HEK293 (cell line): ENCODE results near the gene ARHGAP21.

ENCODE experiments used
- GLI4 ChIP-seq: fragments of 450-650 bp; formaldehyde crosslinking; IDR thresholded peaks from 2 replicates; pipeline ENCODE4 v1.5.1; 2016; ENCODE audit warnings: missing biosample characterization, missing genetic modification characterization
- ZNF184 ChIP-seq: fragments of 450-650 bp; IDR thresholded peaks from 2 replicates; pipeline ENCODE4 v1.5.1; 2018; ENCODE audit warnings: missing biosample characterization, mild to moderate bottlenecking, missing genetic modification characterization
- ZNF792 ChIP-seq: fragments of 450-650 bp; formaldehyde crosslinking; IDR thresholded peaks from 2 replicates; pipeline ENCODE4 v1.5.1; 2016; ENCODE audit warnings: missing biosample characterization, missing genetic modification characterization
- TF ChIP-seq, protein P1 (sequence below): fragments of 450-650 bp; formaldehyde crosslinking; IDR thresholded peaks from 2 replicates; pipeline ENCODE4 v1.5.1; 2016; ENCODE audit warnings: missing biosample characterization, missing genetic modification characterization
- TF ChIP-seq, protein P2 (sequence below): fragments of 450-650 bp; formaldehyde crosslinking; IDR thresholded peaks from 2 replicates; pipeline ENCODE4 v1.5.0; 2017; ENCODE audit warnings: missing biosample characterization, missing genetic modification characterization, borderline replicate concordance
- TF ChIP-seq, protein P3 (sequence below): fragments of 450-650 bp; formaldehyde crosslinking; IDR thresholded peaks from 2 replicates; pipeline ENCODE4 v1.5.1; 2016; ENCODE audit warnings: missing biosample characterization, missing genetic modification characterization
- TF ChIP-seq, protein P4 (sequence below): fragments of 450-650 bp; formaldehyde crosslinking; conservative IDR thresholded peaks from 2 replicates; pipeline ENCODE4 v1.5.1; 2016; ENCODE audit warnings: low read depth, missing biosample characterization, missing genetic modification characterization

DNA sequence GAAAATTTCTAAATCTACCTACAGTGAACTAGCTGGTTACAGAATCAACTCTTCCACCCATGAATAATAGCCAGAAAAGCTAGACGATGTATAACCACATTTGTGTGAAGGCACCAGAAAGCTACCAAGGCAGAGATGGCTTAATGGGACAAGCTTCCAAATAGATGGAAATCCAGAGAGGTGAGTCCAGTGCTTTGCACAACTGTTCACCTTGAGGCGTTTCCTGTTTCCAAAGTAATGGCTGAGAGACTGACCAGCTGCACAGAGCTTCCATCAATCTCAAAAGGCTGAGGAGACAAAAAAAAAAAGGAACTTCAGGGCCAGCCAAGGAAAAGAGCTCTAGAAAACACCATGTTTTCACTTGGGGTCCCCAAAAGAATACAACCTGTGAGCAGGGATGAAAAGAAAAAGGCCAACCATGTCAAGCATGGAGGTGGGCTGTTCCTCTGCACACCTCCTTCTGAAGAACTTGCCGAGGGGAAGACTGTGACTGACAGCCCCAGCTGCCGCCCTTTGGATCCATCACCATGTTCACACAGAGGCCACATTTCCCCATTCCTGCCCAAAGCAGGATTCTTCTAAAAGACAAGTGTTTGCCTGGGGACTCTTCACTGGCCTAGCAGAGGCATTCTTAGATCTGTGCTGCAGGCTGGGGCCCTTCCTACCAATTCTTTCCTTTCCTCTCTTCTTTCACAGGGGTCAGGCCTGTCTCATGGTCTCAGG, 72.9 kb downstream of the ARHGAP21 start:
- TF ChIP-seq, protein P1, sequence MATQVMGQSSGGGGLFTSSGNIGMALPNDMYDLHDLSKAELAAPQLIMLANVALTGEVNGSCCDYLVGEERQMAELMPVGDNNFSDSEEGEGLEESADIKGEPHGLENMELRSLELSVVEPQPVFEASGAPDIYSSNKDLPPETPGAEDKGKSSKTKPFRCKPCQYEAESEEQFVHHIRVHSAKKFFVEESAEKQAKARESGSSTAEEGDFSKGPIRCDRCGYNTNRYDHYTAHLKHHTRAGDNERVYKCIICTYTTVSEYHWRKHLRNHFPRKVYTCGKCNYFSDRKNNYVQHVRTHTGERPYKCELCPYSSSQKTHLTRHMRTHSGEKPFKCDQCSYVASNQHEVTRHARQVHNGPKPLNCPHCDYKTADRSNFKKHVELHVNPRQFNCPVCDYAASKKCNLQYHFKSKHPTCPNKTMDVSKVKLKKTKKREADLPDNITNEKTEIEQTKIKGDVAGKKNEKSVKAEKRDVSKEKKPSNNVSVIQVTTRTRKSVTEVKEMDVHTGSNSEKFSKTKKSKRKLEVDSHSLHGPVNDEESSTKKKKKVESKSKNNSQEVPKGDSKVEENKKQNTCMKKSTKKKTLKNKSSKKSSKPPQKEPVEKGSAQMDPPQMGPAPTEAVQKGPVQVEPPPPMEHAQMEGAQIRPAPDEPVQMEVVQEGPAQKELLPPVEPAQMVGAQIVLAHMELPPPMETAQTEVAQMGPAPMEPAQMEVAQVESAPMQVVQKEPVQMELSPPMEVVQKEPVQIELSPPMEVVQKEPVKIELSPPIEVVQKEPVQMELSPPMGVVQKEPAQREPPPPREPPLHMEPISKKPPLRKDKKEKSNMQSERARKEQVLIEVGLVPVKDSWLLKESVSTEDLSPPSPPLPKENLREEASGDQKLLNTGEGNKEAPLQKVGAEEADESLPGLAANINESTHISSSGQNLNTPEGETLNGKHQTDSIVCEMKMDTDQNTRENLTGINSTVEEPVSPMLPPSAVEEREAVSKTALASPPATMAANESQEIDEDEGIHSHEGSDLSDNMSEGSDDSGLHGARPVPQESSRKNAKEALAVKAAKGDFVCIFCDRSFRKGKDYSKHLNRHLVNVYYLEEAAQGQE = no peak
- TF ChIP-seq, protein P2, sequence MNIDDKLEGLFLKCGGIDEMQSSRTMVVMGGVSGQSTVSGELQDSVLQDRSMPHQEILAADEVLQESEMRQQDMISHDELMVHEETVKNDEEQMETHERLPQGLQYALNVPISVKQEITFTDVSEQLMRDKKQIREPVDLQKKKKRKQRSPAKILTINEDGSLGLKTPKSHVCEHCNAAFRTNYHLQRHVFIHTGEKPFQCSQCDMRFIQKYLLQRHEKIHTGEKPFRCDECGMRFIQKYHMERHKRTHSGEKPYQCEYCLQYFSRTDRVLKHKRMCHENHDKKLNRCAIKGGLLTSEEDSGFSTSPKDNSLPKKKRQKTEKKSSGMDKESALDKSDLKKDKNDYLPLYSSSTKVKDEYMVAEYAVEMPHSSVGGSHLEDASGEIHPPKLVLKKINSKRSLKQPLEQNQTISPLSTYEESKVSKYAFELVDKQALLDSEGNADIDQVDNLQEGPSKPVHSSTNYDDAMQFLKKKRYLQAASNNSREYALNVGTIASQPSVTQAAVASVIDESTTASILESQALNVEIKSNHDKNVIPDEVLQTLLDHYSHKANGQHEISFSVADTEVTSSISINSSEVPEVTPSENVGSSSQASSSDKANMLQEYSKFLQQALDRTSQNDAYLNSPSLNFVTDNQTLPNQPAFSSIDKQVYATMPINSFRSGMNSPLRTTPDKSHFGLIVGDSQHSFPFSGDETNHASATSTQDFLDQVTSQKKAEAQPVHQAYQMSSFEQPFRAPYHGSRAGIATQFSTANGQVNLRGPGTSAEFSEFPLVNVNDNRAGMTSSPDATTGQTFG (tag by site-specific recombination) = no peak
- TF ChIP-seq GLI4 (tag by site-specific recombination) = no peak
- TF ChIP-seq, protein P3, sequence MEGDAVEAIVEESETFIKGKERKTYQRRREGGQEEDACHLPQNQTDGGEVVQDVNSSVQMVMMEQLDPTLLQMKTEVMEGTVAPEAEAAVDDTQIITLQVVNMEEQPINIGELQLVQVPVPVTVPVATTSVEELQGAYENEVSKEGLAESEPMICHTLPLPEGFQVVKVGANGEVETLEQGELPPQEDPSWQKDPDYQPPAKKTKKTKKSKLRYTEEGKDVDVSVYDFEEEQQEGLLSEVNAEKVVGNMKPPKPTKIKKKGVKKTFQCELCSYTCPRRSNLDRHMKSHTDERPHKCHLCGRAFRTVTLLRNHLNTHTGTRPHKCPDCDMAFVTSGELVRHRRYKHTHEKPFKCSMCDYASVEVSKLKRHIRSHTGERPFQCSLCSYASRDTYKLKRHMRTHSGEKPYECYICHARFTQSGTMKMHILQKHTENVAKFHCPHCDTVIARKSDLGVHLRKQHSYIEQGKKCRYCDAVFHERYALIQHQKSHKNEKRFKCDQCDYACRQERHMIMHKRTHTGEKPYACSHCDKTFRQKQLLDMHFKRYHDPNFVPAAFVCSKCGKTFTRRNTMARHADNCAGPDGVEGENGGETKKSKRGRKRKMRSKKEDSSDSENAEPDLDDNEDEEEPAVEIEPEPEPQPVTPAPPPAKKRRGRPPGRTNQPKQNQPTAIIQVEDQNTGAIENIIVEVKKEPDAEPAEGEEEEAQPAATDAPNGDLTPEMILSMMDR (tag by site-specific recombination) = no peak
- TF ChIP-seq ZNF792 (tag by site-specific recombination) = no peak
- no peak for TF ChIP-seq ZNF184 (tag by site-specific recombination)
- TF ChIP-seq, protein P4, sequence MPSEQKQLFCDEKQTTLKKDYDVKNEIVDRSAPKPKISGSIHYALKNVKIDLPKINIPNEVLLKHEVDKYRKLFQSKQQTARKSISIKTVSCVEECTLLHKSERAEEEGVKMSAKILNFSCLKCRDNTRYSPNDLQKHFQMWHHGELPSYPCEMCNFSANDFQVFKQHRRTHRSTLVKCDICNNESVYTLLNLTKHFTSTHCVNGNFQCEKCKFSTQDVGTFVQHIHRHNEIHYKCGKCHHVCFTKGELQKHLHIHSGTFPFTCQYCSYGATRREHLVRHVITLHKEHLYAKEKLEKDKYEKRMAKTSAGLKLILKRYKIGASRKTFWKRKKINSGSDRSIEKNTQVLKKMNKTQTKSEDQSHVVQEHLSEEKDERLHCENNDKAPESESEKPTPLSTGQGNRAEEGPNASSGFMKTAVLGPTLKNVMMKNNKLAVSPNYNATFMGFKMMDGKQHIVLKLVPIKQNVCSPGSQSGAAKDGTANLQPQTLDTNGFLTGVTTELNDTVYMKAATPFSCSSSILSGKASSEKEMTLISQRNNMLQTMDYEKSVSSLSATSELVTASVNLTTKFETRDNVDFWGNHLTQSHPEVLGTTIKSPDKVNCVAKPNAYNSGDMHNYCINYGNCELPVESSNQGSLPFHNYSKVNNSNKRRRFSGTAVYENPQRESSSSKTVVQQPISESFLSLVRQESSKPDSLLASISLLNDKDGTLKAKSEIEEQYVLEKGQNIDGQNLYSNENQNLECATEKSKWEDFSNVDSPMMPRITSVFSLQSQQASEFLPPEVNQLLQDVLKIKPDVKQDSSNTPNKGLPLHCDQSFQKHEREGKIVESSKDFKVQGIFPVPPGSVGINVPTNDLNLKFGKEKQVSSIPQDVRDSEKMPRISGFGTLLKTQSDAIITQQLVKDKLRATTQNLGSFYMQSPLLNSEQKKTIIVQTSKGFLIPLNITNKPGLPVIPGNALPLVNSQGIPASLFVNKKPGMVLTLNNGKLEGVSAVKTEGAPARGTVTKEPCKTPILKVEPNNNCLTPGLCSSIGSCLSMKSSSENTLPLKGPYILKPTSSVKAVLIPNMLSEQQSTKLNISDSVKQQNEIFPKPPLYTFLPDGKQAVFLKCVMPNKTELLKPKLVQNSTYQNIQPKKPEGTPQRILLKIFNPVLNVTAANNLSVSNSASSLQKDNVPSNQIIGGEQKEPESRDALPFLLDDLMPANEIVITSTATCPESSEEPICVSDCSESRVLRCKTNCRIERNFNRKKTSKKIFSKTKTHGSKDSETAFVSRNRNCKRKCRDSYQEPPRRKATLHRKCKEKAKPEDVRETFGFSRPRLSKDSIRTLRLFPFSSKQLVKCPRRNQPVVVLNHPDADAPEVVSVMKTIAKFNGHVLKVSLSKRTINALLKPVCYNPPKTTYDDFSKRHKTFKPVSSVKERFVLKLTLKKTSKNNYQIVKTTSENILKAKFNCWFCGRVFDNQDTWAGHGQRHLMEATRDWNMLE (tag by site-specific recombination) = no peak
